RWPE2 (cell line): ENCODE results near the gene TAF3.

Experiments
- ATAC-seq: fragments of 200-7000 bp; cut with Tn5 transposase; 3 replicates; pipeline ENCODE4 v1.9.1; 2021; ENCODE audit warnings: low read depth
- DNase-seq: peaks from one replicate; pipeline ENCODE4 v3.0.0-alpha.2; 2020; ENCODE audit warnings: low spot score
- H3K27ac ChIP-seq: fragments of 450-650 bp; 2 replicates; pipeline ENCODE4 v1.5.1; 2017; ENCODE audit warnings: mild to moderate bottlenecking; ENCODE audit not compliant: poor library complexity, severe bottlenecking
- H3K27me3 ChIP-seq: fragments of 250-450 bp; sonication (Bioruptor Pico); 2 replicates; pipeline ENCODE4 v1.5.1; 2021; ENCODE audit warnings: mild to moderate bottlenecking, moderate library complexity; ENCODE audit not compliant: insufficient read depth, poor library complexity, severe bottlenecking
- H3K36me3 ChIP-seq: fragments of 250-450 bp; sonication (Bioruptor Pico); 2 replicates; pipeline ENCODE4 v1.5.1; 2020; ENCODE audit warnings: low read depth, mild to moderate bottlenecking, moderate library complexity
- H3K4me1 ChIP-seq: fragments of 250-450 bp; sonication (Bioruptor Pico); 2 replicates; pipeline ENCODE4 v1.5.1; 2021; ENCODE audit warnings: mild to moderate bottlenecking, moderate library complexity; ENCODE audit not compliant: insufficient read depth, poor library complexity, severe bottlenecking
- H3K4me3 ChIP-seq: fragments of 250-450 bp; sonication (Bioruptor Pico); 2 replicates; pipeline ENCODE4 v1.5.1; 2021; ENCODE audit warnings: mild to moderate bottlenecking, moderate library complexity; ENCODE audit not compliant: severe bottlenecking
- H3K9me3 ChIP-seq: fragments of 250-450 bp; sonication (Bioruptor Pico); 2 replicates; pipeline ENCODE4 v1.5.1; 2021; ENCODE audit warnings: mild to moderate bottlenecking, moderate library complexity; ENCODE audit not compliant: severe bottlenecking
- CTCF ChIP-seq: fragments of 450-650 bp; IDR thresholded peaks from one replicate; pipeline ENCODE4 v1.5.1; 2017; ENCODE audit warnings: mild to moderate bottlenecking, moderate library complexity; ENCODE audit not compliant: poor library complexity, severe bottlenecking

The TAF3 gene

GRCh38 chr10:7906128-7906527, 87.8 kb downstream of the TAF3 start:
- no peaks in the 10 kb centered on the region for H3K9me3 ChIP-seq
- no peak overlapping the region for H3K27ac ChIP-seq
- TF ChIP-seq CTCF, result no peak
- H3K4me1 ChIP-seq, result no peaks in the 10 kb centered on the region
- H3K27me3 ChIP-seq, result no peaks in the 10 kb centered on the region
- no peak for DNase-seq
- no peak overlapping the region for H3K4me3 ChIP-seq
- no peak for ATAC-seq
- no peaks in the 10 kb centered on the region for H3K36me3 ChIP-seq

GRCh38 chr10:7908541-7909210, 90.4 kb downstream of the TAF3 start:
- no peak for DNase-seq
- no peak for ATAC-seq
- TF ChIP-seq CTCF, result no peak
- no peaks in the 10 kb centered on the region for H3K4me1 ChIP-seq
- H3K9me3 ChIP-seq, result no peaks in the 10 kb centered on the region
- no peak overlapping the region for H3K4me3 ChIP-seq
- no peaks in the 10 kb centered on the region for H3K27me3 ChIP-seq
- H3K36me3 ChIP-seq, result no peaks in the 10 kb centered on the region
- no peak overlapping the region for H3K27ac ChIP-seq

- H3K27me3 ChIP-seq, result no peaks in the 10 kb centered on the region
- H3K4me1 ChIP-seq, result no peaks in the 10 kb centered on the region
- ATAC-seq (no peak), DNase-seq (no peak)
- no peaks in the 10 kb centered on the region for H3K9me3 ChIP-seq
- H3K4me3 ChIP-seq, result no peak overlapping the region
- H3K36me3 ChIP-seq, result no peaks in the 10 kb centered on the region
- no peak for TF ChIP-seq CTCF
- no peak overlapping the region for H3K27ac ChIP-seq
Observed at GRCh38 chr10:7913126-7913872, 95.0 kb downstream of the TAF3 start.

GRCh38 chr10:7915923-7916536, 97.7 kb downstream of the TAF3 start:
- no peak for DNase-seq

More at GRCh38 chr10:7915923-7916536, 97.7 kb downstream of the TAF3 start:
- no peak for TF ChIP-seq CTCF
- Histone ChIP-seq H3K27ac (no peak overlapping the region), H3K9me3 (no peaks in the 10 kb centered on the region), H3K4me3 (no peak overlapping the region), H3K27me3 (no peaks in the 10 kb centered on the region), H3K4me1 (no peaks in the 10 kb centered on the region), H3K36me3 (no peaks in the 10 kb centered on the region)
- ATAC-seq, result no peak; the same call in 2 of the 3 replicates
